22Rv1 (cell line): ENCODE results near the gene SLC35A5.

Experiments used
- ZFX ChIP-seq: fragments of 450-650 bp; IDR thresholded peaks from 2 replicates; pipeline ENCODE4 v1.6.1; 2017; ENCODE audit warnings: antibody characterized with exemption, borderline replicate concordance
- TF ChIP-seq, protein P1 (sequence below): fragments of 450-650 bp; IDR thresholded peaks from 2 replicates; pipeline ENCODE4 v1.5.1; 2017; ENCODE audit warnings: mild to moderate bottlenecking

DNA sequence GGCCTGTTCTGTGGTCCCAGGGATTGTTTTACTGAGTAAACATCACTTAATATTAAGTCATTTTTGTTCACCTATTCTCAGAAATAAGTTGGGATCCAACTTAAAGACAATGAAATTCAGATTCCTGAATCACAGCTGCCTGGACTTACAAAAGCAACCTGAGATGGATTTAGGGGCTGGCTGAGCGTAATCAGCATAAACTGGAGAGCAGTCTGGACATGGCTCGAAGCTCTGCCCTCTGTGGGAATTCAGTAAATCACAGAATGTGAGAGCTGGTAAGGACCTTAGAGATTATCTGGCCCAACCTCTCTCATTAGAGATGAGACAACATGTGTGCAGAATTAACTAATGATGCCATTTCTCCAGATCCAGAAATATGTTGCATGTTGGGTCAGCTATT is 55.4 kb downstream of the SLC35A5 start:
- TF ChIP-seq, protein P1, sequence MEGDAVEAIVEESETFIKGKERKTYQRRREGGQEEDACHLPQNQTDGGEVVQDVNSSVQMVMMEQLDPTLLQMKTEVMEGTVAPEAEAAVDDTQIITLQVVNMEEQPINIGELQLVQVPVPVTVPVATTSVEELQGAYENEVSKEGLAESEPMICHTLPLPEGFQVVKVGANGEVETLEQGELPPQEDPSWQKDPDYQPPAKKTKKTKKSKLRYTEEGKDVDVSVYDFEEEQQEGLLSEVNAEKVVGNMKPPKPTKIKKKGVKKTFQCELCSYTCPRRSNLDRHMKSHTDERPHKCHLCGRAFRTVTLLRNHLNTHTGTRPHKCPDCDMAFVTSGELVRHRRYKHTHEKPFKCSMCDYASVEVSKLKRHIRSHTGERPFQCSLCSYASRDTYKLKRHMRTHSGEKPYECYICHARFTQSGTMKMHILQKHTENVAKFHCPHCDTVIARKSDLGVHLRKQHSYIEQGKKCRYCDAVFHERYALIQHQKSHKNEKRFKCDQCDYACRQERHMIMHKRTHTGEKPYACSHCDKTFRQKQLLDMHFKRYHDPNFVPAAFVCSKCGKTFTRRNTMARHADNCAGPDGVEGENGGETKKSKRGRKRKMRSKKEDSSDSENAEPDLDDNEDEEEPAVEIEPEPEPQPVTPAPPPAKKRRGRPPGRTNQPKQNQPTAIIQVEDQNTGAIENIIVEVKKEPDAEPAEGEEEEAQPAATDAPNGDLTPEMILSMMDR: no peak
- TF ChIP-seq ZFX: no peak
